GM12873 (cell line): Measurements from ENCODE around the gene ENO3.

Experiments
- TF ChIP-seq, protein P1 (sequence below): IDR thresholded peaks from 2 replicates; pipeline ENCODE4 v1.5.1; 2012; ENCODE audit warnings: low read depth, mild to moderate bottlenecking, moderate library complexity, low read length, control low read depth; ENCODE audit not compliant: insufficient read depth; ENCODE audit errors: missing control alignments

Gene ENO3

DNA sequence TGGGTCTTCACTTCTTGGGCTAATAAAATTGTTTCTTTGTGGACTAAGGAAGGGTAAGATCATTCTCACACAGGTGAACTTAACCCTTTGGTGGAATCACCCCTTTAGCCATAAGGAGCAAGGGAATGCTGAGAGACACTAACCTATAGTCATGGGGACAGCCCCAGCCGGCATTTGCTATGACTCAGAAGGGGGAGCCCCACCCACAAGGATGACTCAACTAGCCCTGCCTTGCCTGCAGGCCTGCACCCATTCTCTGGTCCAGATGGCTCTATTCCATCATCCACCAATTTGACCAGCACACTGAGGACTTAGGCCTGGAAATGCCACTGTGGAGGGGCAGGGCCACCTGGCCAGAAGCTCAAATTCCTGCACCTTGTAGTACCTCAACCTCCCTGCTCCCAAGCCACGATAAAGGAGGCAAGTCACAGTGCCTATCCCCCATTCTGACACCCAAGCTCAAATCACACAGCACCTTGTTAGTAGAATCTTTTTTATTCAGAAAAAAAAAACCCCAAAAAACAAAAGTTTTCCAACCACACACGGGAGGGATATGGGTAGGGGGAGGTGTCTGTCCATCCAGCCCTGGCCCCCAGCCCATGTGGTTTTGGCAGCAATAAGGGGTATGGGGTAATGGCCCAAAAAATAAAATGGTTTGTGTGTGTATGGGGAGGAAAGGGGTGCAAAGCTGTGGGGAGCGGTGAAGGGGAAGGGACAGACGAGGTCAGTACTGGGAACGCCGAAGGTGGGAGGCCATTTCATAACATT is 5.6 kb upstream of the ENO3 start:
- TF ChIP-seq, protein P1, sequence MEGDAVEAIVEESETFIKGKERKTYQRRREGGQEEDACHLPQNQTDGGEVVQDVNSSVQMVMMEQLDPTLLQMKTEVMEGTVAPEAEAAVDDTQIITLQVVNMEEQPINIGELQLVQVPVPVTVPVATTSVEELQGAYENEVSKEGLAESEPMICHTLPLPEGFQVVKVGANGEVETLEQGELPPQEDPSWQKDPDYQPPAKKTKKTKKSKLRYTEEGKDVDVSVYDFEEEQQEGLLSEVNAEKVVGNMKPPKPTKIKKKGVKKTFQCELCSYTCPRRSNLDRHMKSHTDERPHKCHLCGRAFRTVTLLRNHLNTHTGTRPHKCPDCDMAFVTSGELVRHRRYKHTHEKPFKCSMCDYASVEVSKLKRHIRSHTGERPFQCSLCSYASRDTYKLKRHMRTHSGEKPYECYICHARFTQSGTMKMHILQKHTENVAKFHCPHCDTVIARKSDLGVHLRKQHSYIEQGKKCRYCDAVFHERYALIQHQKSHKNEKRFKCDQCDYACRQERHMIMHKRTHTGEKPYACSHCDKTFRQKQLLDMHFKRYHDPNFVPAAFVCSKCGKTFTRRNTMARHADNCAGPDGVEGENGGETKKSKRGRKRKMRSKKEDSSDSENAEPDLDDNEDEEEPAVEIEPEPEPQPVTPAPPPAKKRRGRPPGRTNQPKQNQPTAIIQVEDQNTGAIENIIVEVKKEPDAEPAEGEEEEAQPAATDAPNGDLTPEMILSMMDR = no peak

DNA sequence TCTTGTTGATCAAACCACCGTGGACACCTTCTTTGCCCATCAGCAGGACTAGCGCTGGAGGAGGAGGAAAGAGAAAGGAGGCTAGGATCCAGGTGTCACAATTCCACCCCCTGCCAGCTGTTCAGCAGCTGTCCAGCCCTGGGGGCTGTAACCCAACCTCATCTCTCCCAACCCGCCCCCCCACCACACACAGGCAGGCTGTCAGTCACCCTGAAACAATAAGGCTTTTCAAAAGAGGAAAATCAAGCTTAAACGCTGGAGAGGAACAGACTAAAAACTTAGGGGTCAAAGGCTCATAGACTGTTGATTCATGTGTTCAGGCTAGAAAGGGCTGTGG is 5.0 kb upstream of the ENO3 start:
- TF ChIP-seq, protein P1 = no peak

DNA sequence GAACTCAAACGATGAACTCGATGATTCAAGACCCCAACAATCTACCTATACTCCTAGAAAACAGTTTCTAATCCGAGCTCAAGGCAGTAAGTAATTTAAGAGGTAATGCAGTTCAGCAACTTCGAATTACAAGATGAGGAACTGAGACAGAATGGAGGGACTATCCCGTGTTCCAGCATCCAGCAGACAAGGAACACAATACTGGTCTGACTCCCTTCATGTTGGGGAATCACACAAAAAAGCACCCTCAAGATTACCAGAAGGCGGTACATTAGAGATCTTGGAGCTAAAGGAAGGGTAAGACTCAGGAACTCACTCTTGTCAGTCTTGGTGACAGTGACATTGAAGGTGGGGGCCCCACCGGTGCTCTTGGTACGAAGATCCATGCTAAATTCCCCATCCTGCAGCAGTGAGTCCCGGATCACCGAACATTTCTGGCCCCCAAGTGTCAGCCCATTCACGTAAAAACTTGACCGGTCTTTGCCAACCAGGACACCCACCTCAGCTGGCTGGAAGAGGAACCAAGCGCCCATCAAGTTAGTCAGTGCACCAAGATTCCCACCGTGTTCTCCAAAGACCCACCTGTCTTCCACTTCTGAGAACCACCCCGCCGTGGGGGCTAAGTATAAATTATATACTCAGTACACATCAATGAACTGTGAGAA is 4.5 kb upstream of the ENO3 start:
- TF ChIP-seq, protein P1 = no peak

DNA sequence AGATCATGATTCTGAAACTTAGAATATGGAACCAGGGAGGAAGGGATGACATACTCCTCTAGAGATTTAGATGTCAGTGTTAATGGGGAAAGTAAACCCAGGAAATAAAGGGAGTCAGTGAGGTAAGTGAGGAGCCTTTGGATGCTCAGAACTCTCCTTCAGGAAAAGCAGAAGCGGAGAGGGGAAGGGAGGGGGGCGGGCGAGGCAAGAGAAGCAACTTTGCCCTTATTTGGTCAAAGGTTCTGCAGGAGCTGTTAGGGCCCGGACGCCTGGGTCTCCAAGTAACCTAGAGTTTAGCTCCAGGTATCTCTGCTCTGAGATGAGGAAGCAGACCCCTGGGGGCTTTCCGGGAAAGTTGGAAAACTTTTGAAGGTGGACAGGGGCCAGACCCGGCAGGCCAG is 3.9 kb upstream of the ENO3 start:
- TF ChIP-seq, protein P1 = no peak

DNA sequence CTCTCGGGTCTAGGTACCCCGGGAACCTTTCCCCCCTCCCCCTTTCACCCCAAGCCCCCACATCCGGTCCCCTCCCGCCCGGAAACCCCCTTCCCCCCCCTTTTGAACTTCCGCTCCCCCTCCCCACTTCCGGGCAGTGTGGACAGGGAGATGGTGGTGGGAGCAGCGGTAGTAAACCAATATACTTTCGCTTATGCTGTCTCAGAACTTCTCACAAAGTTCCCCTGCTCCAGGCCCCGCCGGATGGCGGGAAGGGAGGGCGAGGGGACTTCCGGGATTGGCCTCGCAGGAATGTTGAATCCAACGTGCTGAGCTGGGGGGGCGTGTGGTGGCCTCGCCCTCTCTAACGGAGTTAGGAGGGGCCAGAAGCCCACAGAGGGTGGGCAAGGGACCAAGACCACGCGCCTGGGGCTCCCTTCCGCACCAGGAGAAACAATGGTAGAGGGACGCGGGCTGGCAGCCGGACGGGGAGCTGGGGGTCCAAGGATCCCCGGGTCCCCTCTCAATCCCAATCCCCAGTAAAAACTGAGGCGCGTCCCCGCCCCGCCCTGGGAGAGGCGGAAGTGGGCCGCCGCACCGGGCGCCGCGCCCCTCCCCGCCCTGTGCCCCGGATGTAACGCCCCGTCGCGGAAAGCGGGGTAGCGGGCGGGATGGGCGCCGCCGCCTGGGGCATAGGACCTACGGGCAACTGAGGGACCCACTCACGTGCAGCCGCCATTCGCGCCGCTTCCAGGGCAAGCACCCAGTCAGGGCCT is 3.3 kb upstream of the ENO3 start:
- TF ChIP-seq, protein P1 = no peak

DNA sequence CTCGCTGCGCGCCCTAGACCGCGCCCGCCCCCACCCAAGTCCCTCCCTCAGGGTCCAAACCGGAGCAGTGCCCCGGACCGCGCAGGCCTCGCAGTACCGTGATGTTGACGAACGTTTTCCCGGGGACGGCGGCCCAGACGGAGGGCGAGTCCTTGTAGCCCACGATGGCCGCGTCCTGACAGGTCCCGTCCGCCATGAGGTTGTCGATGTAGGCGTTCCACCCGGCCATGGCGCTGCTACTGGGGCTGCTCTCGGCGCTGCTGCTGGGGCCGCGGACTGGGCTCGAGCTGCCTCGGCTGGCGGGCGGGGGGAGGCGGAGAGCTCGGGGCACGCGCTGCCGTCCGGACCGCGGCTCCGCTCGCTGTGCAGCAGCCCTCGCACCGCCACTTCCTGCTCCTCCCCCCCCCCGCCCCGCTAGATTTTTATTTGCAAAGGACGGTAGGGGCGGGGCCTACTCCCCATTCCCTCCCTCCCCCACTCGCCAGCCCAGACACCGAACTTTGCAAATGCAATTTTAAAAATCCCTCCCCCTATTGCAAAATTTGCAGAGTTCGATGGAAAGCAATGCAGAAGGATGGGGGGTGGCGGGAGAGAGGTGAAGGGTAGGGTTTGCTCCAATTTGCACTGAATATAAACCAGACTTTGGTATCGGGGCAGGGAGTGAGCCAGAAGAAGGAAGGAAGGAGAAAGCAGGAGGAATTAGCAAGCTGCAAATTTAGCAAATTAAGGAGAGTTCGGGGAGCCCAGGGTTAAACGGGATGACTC is 2.6 kb upstream of the ENO3 start, which contains the start of gene PFN1:
TSS of gene PFN1 (minus strand) at position 365 of the 765 bp plus-strand sequence. CDS start at position 229, 136 bp downstream.
- TF ChIP-seq, protein P1 = no peak
